Kidney glomerular epithelial cell (primary cell): Measurements from ENCODE around the gene RGS3.

ENCODE experiments used
- DNase-seq: peaks from one replicate; lab custom pipeline; 2025; lab: John Stamatoyannopoulos, UW

The RGS3 gene

DNA sequence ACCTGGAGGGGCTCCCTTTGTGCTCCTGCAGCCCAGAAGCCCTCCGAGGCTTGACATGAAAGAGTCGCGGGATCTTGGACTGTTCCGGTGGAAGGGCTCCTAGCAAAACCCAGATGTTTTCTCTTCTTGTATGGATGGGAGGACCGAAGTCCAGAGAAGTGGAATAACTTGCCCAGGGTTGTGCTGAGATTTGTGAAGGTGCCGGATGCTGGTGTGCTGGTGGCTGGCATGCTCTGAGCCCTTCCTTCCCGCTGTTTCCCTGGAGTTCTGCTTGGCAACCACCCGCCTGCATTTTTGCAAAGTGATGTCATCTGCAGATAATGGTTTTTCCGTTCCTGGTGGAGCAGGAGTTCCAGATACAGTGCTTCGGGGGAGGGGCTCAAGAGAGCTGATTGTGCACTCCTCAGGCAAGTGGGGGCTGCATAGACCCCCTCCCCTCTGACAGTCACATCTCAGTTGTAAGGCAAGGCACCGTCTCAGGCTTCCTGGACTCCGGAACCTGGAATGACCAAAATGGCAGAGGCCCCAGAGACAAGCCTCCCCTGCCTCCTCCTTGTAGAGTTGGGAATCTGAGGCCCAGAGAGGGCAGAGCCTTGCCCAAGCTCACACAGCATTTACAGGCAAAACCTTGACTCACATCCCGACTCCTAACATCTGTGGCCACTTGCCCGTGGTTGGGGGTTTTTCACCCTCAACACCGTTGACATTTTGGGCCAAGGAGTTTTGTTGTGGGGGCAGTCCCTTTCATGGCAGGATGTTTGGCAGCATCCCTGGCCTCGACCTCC, 157.0 kb downstream of the RGS3 start:
- DNase-seq, result peak; percentile 99

DNA sequence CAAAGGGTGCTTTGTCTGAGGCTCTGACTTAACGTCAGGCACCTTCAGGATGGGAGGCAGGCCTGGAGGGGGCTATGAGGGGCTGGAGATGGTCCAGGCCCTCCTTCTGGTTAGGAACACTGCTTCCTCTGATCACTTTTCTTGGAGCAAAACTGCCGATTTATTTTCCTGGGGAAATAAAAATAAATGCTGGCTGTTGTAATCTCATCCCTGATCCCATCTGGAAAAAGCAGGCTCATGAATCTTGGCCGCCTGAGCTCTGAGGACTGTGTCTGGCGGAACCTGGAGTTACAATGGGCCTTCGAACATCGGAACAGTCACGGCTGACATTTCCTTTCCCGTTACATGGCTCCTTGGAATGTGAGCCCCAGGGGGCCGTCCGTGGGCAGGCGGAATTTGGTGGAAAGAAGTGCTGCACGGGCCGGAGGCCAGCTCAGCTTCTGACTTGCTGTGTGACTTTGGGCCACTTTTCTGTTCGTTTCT, 157.8 kb downstream of the RGS3 start:
- peak; percentile 85 for DNase-seq

DNA sequence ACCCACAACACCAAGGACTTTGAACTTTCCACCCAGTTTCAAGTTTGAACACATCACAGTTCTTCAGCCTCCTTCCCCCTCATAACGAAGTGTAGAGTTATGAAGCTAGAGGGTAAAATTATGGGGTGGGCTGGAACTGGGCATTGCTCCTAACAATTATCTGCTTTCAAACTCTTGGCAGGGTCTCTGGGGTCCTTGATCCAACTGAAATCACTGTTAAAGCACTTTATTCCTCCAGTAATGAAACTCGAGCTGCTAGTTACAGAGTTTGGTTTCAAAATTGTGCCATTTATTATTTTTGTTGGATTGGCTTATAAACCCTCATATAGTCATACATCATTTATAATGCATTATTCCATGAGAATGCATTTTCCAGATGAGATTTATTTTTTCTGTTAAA, 158.5 kb downstream of the RGS3 start:
- no peak for DNase-seq

DNA sequence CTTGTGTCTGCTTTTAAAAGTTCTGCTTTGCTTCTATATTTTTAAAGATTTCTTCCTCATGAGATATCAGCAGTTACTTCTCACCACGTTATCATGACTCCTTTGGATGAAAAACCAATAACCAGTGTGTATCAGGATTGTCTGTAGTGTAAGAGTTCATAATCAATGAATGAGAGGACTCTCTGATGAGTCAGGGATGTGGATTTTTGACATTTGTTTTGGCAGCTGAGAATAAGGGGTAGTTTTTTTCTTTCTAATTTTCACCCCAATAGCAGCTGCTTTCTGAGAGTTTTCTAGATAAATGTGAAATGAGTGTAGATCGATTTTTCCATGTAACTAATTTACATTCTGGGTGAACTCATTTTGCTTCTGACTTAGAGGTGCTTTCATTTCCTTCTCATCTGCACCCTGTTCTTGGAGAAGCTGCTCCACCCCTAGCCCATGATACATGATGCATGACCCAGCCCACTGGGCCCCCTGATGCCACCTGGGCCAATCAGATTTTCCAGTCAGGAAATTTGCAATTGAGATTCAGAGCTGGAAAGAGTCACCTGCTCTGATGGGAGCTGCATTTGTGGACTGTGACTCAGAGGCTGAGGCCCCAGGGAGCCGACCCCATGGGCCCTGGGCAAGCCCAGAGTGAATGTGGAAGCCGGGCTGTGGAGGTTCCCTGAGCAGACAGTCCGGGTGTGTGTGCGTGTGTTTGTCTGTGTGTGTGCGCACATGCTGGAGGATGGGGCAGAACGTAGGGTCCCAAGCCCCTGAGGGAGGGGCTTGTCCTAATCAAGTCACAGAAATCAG, 159.3 kb downstream of the RGS3 start:
- DNase-seq, result peak; percentile 88

DNA sequence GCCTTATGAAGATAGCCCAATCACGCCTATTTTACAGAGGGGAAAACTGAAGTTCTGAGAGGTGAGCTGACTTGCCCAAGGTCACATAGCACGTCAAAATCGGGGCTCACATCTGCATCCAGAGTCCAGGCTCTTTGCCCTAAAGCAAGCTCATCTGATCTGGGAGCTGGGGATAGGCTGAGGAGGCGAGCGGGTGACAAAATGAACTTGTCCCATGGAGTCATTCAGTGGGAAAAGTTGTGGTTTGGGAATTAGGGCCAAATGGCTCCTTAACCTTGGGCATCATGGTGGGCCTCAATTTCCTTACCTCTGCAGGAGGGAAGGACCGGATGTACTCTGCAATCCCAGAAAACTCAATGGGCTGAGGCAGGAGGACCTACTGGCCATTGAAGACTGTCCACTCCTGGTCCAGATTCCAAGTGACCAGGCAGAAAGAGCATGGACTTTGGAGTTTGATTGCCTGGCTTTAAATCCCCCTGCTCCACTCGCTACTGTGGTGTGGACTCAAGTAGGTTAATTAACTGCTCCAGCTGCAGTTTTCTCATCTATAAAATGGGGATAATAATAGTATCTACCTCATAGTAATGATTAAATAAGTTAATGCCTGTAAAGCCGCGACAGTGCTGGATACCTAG, 160.4 kb downstream of the RGS3 start:
- no peak for DNase-seq

DNA sequence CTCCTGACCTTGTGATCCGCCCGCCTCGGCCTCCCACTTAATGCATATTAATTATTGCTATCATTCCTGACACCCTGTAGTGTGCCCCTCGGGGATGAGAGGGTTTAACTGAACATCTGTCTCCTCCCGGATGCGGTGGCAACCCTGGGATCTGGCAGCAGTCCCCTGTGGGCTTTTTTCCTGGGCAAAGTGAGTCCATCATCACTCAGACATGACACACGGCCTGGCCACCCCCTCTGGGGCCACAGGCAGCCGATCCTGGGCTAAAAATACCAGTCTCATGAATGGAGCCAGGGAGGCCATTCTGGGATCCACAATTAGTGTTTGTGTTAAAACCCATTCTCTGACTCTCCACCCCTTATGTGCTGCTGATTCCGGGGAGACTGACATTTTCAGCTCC, 161.2 kb downstream of the RGS3 start:
- no peak for DNase-seq

DNA sequence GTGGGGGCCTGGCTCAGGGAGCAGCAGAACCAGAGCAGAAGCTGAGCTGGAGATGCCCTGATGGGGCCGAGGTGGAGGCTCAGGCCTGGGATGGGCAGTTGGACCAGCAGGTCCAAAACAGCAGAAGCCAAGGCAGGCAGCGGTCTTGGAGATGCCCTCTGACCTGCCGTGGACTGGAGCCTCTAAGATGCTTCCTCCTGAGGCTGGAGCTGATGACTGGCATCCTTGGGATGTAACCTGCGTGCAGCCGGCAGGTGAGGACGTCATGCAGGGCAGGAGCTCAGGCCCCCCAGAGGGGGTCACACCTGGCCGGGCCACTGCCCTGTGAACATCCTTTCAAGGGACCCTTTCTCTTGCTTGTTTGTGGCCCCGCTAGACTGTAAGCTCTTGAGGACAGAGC, 162.0 kb downstream of the RGS3 start:
- DNase-seq, result no peak

DNA sequence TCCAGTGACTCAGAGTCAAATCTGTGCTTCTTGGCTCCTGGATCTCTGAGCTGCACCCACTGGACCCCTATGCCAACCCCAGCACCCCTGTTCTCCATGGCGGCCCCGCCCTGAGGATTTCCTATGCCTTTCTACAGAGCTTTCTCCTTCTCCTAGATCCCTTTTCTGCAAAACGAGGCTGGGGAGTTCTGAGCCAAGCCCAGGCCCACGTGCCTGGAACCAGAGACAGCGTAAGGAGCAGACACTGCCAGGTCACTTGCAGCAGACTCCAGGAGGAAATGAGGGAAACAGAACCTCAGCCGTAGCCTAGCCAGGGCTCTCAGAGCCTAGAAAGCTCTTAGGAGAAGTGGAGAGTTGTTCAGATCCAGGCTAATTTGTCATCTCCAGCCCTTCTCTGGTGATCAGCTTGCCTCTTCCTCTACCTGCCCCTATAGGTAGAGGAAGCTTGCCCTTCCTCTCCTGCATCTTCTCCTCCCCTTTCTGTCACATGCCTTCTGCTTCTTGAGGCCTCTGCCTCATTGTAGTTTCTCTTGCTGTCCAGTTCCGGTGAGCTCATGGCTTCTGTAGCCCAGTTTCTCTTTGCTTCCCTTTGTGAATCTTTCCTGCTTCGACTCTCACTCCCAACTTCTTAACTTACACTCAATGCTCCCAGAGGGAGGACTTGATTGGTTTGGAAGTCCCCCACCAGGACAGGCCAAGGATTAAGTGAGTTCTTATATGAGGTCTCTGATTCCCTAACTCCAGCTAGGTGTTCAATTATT, 163.4 kb downstream of the RGS3 start:
- no peak for DNase-seq

DNA sequence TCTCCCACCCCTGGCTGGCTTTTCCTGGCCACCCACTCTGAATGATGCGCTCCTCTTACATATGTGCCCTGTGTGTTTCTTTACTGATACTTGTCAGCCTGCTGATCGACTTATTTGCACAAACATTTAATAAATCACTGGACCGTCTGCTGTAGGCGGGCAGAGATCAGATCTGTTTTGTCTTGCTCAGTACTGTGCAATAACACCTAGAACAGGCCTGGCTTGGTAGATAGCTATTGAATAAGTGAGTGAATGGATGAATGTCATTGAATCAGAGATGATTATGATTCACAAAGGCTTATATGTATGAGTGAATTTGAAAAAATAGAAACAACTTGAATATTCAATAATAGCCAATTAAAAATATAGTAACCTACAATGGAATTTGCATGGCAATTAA, 165.1 kb downstream of the RGS3 start:
- no peak for DNase-seq

DNA sequence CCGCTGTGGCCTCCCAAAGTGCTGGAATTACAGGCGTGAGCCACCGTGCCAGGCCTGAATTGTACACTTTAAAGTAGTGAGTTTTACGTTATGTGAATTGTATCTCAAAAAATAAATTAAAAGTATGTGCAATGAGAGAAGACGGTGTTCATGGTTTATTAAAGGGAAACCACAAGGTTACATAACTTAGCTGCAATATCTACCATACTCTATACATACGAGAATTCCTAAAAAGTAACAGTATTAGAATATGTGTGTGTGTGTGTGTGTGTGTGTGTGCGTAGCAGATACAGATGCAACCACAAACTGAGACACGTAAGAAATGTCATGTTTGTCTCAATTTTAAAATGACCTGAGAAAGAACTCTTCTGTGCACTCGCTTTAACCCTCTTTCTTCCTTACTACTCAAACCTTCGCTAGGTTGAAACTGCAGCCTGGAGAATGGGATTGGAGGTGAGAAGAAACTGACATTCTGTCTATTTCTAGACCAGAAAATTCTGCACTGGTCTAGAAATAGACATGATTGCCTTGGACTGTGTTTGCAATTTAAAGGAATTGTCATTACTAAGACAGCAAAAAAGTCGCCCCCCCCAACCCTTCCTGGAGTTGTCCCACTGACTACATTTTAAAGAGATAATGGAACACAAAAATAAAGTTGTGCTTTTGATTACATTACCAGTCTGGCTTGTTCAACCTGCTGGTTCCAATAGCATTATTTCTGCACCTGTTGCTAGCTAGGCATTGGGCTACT, 167.0 kb downstream of the RGS3 start:
- DNase-seq, result no peak

DNA sequence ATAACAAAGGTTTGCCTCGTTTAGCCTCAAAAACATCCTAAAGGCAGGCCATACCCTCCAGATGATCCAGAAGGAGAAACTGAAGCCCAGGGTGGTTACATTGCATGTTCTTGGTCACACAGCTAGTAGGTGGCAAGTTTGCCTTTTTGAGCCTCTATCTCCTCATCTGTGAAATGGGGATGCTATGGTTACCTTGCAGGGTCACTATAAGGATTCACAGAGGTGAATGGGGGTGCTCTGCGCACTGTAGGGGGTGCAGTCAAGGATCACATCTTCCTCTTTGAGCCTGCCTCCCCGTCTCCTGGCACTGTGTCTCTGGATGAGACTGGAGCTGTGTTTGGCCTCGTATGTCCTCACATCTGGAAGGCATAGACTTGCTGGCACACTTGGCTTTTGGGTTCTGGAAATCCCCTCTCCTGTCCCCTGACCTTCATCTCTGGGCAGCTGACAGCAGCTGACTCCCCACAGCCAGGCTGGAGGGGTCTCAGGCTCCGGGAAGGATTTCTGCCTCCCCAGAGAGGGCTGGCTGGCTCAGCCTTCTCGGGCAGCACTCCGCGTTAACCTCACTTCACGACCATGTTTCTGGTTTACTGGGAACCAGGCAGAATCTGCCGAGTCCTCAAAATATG, 167.7 kb downstream of the RGS3 start:
- no peak for DNase-seq

DNA sequence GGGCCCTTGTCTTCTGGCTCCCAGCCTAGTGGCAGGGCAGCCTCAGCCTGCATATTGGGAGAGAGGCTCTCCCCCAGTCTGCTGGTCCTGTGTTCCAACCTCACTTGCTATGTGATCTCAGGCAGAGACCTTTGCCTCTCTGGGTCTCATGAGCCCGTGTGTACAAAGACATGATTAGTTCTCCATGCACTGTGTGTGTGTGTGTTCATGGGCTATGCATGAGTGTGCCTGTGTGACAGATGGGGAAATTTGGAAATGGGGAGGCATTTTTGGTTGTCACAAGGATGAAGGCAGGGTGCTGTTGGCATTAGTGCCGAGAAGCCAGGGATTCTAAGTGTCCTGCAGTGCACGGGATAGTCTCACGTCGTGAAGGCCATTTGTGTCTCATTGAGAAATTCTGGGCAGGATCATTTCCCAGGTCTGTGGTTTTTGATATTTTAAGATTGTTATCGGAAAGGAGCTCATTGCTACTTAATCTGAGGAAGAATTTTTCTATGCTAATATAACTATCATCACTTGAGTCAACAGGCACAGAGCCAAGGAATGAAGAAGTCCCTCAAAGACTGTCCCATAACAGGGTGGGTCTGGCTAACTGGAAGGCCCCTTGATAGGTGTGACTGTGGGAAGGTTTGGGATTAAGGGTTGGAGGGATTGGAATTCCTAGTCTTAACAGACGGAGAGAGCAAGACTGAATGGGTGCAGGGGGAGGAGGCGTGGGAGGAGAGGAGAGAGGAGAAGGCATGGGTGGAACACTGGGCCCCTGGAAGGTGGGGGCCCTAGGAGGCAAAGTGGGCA, 168.5 kb downstream of the RGS3 start:
- DNase-seq, result no peak

DNA sequence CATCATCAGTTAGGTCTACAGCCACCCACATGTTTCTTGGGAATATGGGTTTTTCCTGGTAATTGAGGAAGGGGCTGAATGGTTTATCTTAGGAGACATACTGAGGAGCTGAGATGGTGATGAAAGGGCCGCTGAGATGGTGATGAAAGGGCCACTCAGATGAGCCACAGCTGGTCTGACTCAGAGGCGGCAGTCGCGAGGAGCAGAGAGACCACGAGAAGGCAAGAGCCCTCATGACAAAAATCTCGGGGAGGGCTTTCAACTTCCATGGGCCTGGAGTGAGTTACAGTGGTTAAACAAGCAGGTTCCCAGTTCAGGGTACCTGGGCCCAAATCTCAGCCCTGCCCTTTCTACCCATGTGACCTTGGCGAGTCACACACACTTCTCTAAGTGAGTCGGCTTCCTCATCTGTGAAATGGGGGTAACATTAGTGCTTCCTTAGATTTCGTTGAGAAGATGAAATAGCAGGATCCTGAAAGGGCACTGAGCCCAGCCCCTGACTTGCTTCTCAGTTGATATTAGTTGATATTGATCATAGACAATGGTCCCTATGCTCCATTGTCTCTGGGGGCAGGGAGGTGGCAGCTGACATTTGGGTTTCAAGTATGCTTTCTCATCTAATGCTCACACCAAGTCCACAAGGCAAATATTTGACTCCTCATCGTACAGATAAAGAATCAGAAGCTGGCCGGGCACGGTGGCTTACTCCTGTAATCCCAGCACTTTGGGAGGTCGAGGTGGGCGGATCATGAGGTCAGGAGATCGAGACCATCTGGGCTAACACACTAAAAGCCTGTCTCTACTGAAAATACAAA, 169.5 kb downstream of the RGS3 start:
- no peak for DNase-seq

DNA sequence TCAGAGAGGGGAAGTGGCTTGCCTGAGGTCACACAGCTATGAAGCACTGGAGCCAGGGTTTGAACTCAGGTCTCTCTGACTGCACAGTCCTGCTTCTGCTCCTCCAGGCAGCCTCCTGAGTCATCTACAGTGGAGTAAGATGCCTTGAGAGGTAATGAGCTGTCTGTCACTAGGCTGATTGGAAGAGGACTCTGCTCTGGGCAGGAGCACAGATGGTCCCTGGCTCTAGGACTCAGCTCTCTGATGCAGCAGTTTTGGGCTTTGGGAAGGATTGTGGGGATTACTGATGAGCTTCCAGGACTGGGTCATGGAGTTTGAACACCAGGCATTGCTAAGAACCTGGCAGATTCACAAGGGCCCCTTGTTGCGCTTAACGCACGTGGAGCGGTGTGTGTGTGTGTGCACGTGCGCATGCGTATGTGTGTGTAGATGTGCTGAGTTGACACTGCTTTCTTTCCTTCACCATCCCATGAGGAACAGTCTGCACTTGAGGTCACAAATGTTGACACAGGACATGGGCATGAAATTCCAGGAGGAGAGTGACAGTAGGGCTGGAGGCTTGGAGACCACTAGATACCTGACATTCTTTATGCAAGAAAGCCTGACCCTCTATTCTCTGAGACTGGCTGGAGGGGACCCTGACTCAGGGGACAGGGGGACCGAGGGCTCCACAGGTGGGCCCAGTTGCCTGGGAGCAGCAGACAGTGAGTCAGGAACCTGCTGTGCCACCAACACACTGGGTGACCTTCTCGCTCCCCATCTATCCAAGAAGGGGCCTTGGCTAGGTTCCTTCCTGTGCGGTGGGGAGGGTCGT, 170.5 kb downstream of the RGS3 start:
- no peak for DNase-seq

DNA sequence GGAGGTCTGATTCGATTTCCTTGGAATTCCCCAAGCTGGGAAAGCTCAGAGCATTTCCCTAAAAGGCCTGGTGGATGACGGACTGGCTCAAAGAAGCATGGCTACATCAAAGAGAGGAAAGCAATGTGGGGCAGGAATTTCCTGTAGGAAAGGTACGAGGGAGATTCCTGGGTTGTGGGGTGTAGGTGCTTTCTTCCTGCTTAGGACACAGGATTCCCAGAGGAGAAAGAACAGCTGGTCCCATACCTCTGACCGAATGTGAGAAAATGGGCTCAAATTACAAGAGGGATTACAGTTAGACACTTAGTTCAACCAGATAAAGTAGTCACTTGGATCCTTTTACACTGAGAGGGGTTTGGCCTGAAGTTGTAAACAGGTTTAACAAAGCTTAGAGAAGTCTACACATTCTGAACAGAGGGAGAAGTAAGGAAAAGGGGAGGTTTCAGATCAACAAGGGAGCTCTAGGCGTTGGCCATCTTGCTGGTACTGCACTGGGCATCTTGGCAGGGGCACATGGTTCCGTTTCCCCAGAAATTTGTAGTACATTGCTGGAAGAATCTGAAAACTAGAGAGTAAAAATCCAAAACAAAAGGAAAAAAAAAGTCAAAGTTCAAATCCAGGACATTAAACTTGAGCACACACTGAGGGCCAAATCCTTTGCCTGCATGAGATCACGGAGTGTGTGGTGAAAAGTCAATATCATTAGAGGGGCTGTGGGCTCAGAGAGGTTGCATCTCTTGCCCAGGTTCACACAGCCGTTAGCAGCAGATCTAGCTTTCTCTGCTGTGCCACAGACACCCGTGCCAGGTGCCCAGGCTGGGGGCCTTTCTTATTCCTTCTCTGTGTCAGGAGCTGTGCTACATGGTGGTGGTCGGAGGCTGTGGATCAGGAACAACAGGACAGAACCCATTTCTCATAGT, 171.3 kb downstream of the RGS3 start:
- no peak for DNase-seq

DNA sequence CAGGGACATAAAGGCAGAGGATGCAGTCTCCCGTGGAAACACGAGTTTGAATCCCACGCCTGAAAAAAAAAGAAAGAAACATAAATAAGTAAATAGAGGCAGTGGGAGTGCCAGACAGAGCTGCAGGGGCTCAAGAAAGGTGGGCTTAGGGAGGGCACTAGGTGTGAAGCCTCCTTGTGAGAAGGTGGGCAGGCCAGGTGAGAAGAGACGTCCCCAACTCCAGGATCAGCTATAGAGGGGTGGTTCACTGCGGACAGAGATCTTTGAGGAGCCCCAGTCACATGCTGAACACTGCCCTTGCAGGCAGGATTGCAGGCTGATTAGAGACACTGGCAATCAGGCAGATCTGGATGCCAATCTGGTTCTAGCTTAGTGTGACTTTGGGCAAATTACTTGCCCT, 172.1 kb downstream of the RGS3 start:
- DNase-seq, result no peak

DNA sequence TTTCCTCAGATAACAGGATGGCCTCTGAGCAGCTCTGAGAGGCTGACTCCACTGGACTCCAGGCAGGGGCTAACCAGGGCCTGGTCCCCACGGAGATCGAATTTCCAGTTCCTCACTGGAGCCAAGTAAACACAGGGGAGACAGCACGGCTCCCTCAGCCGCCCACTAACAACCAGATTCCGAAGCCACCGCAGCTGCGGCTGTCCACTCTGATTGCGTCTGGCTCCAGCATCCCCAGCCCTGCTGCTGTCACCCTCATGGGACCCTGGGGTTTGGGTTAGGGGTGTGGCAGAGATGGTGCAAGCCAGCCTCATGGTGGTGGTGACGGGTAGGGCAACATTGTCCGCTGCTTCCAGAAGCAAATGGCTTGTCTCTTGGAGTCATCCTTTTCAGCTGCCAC, 172.6 kb downstream of the RGS3 start:
- no peak for DNase-seq
